SK-N-SH treated with all-trans-retinoic acid at 6 μM for 48 hours (cell line): ENCODE measurements around the gene OXNAD1.

Experiments used
- ATAC-seq: fragments of 200-7000 bp; cut with Tn5 transposase; 3 replicates; pipeline ENCODE4 v1.9.1; 2020; ENCODE audit warnings: mild to moderate bottlenecking, moderate library complexity
- ARNTL ChIP-seq: fragments of 450-650 bp; formaldehyde crosslinking; IDR thresholded peaks from 2 replicates; pipeline ENCODE4 v1.5.0; 2020; ENCODE audit warnings: low read depth, mild to moderate bottlenecking, moderate library complexity, borderline replicate concordance
- BACH2 ChIP-seq: fragments of 250-450 bp; sonication (Bioruptor Pico); IDR thresholded peaks from 2 replicates; pipeline ENCODE4 v1.9.0; 2021; ENCODE audit warnings: mild to moderate bottlenecking, borderline replicate concordance
- CREB5 ChIP-seq: fragments of 250-450 bp; sonication (Bioruptor Pico); IDR thresholded peaks from 2 replicates; pipeline ENCODE4 v1.5.1; 2020; ENCODE audit warnings: low read depth, mild to moderate bottlenecking, moderate library complexity
- CSRNP3 ChIP-seq: fragments of 250-450 bp; sonication (Bioruptor Pico); IDR thresholded peaks from 2 replicates; pipeline ENCODE4 v1.5.1; 2021; ENCODE audit warnings: mild to moderate bottlenecking, moderate library complexity
- ESRRG ChIP-seq: fragments of 250-450 bp; sonication (Bioruptor Pico); IDR thresholded peaks from 2 replicates; pipeline ENCODE4 v1.6.1; 2021; ENCODE audit warnings: mild to moderate bottlenecking
- GLIS3 ChIP-seq: fragments of 250-450 bp; sonication (Bioruptor Pico); IDR thresholded peaks from 2 replicates; pipeline ENCODE4 v1.5.0; 2020; ENCODE audit warnings: mild to moderate bottlenecking, moderate library complexity
- ISL1 ChIP-seq: fragments of 250-450 bp; sonication (Bioruptor Pico); IDR thresholded peaks from 2 replicates; pipeline ENCODE4 v2.1.2; 2022; ENCODE audit warnings: mild to moderate bottlenecking, moderate library complexity
- PATZ1 ChIP-seq: fragments of 250-450 bp; sonication (Bioruptor Pico); IDR thresholded peaks from 2 replicates; pipeline ENCODE4 v1.8.0; 2020; ENCODE audit warnings: mild to moderate bottlenecking, moderate library complexity, borderline replicate concordance
- PPARA ChIP-seq: fragments of 250-450 bp; sonication (Bioruptor Pico); IDR thresholded peaks from 2 replicates; pipeline ENCODE4 v1.5.0; 2020; ENCODE audit warnings: mild to moderate bottlenecking, borderline replicate concordance
- RARB ChIP-seq: fragments of 250-450 bp; sonication (Bioruptor Pico); IDR thresholded peaks from 2 replicates; pipeline ENCODE4 v1.8.0; 2021; ENCODE audit warnings: mild to moderate bottlenecking, moderate library complexity
- SNAI2 ChIP-seq: fragments of 250-450 bp; sonication (Bioruptor Pico); IDR thresholded peaks from 2 replicates; pipeline ENCODE4 v1.5.0; 2020; ENCODE audit warnings: mild to moderate bottlenecking, moderate library complexity
- TOX ChIP-seq: fragments of 250-450 bp; sonication (Bioruptor Pico); IDR thresholded peaks from 2 replicates; pipeline ENCODE4 v1.8.0; 2021; ENCODE audit warnings: mild to moderate bottlenecking, moderate library complexity, borderline replicate concordance
- TSHZ2 ChIP-seq: fragments of 250-450 bp; sonication (Bioruptor Pico); IDR thresholded peaks from 2 replicates; pipeline ENCODE4 v1.5.0; 2020; ENCODE audit warnings: mild to moderate bottlenecking, moderate library complexity
- ZC3H10 ChIP-seq: fragments of 250-450 bp; sonication (Bioruptor Pico); IDR thresholded peaks from 2 replicates; pipeline ENCODE4 v1.5.1; 2021; ENCODE audit warnings: mild to moderate bottlenecking, moderate library complexity
- ZFP3 ChIP-seq: fragments of 250-450 bp; sonication (Bioruptor Pico); IDR thresholded peaks from 2 replicates; pipeline ENCODE4 v1.5.0; 2020; ENCODE audit warnings: mild to moderate bottlenecking, moderate library complexity
- ZFP30 ChIP-seq: fragments of 450-650 bp; formaldehyde crosslinking; IDR thresholded peaks from 2 replicates; pipeline ENCODE4 v1.5.0; 2022; ENCODE audit warnings: mild to moderate bottlenecking, moderate library complexity
- ZNF565 ChIP-seq: fragments of 450-650 bp; formaldehyde crosslinking; conservative IDR thresholded peaks from 2 replicates; pipeline ENCODE4 v1.5.0; 2020; ENCODE audit warnings: low read depth, mild to moderate bottlenecking, moderate library complexity
- ZNF8 ChIP-seq: fragments of 450-650 bp; formaldehyde crosslinking; IDR thresholded peaks from 2 replicates; pipeline ENCODE4 v1.5.0; 2020; ENCODE audit warnings: mild to moderate bottlenecking, moderate library complexity

Gene OXNAD1

GRCh38 chr3:16303037-16303575, 38.1 kb downstream of the OXNAD1 start (continued):
- TF ChIP-seq PPARA (CRISPR knock-in tag) (no peak), ZFP3 (CRISPR knock-in tag) (no peak)

GRCh38 chr3:16304061-16305010, 39.3 kb downstream of the OXNAD1 start:
- TF ChIP-seq ZNF565 (CRISPR knock-in tag): no peak
- no peak for TF ChIP-seq CSRNP3 (CRISPR knock-in tag)
- TF ChIP-seq PATZ1: no peak
- no peak for TF ChIP-seq BACH2
- TF ChIP-seq RARB (CRISPR knock-in tag): no peak
- no peak for TF ChIP-seq ZC3H10
- no peak for TF ChIP-seq SNAI2
- TF ChIP-seq TOX (CRISPR knock-in tag): no peak
- ATAC-seq: no peak

- TF ChIP-seq ISL1 (no peak), ZFP30 (no peak), PATZ1 (no peak), TSHZ2 (CRISPR knock-in tag) (no peak), ZC3H10 (no peak), BACH2 (no peak), ESRRG (CRISPR knock-in tag) (no peak), ARNTL (no peak), ZNF8 (CRISPR knock-in tag) (no peak), PPARA (CRISPR knock-in tag) (no peak), CREB5 (no peak)
- TF ChIP-seq, all 23 proteins: peak for 0
- ATAC-seq: no peak
Observed at GRCh38 chr3:16305111-16305541, 40.1 kb downstream of the OXNAD1 start.

GRCh38 chr3:16307832-16308531, 43.0 kb downstream of the OXNAD1 start:
- no peak for ATAC-seq
- TF ChIP-seq CSRNP3 (CRISPR knock-in tag): no peak
- no peak for TF ChIP-seq PATZ1
- no peak for TF ChIP-seq GLIS3
